AG09309 (cell line): Measurements from ENCODE around the gene NFATC2.
"Not testable (repeated sequence)": the region's sequence is repeated elsewhere in the genome, so short reads cannot be mapped to it uniquely, and the experiment has no call there.

Source experiments
- DNase-seq: peaks from one replicate; pipeline ENCODE4 v3.0.0-alpha.2; 2010; ENCODE audit warnings: low read depth
- H3K4me3 ChIP-seq: 2 replicates; pipeline ENCODE4 v1.5.1; 2011; ENCODE audit warnings: mild to moderate bottlenecking, low read depth, low read length, moderate library complexity; ENCODE audit not compliant: control insufficient read depth
- TF ChIP-seq, protein P1 (sequence below): IDR thresholded peaks from 2 replicates; pipeline ENCODE4 v1.5.1; 2011; ENCODE audit warnings: mild to moderate bottlenecking, low read depth, low read length, inconsistent platforms; ENCODE audit not compliant: insufficient read depth, control insufficient read depth; ENCODE audit errors: missing control alignments

The NFATC2 gene

DNA sequence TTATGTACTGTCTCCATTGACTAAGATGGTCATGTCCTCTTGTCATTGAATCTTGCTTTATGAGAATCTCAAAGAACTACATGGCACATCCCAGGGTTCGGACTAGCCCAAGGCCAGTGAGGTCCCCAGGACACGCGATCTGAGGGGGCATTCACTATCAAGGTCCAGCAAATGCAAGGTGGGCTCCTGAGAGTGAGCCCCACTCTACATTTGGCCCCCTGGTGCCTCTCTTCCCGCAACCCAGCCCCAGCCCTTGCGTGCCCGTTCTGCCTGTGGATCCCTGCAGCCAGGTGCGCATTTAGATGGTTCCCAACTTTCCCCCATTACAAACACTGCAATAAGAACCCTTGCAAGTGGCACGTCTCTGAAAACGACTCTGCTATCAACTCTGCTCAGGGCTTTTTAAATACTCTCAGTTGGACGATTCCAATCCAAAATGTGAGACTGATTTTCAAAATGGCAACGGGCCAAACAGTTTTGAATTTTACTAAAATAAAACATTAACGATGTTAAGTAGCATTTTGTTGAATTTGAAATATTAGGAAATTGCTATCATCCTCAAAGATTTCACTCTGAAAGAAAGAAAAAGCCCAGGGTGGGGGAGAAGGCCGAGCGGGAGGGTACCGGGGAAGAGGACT lies 59.6 kb downstream of the NFATC2 start:
- DNase-seq, result no peak
- H3K4me3 ChIP-seq, result no peak overlapping the region
- TF ChIP-seq, protein P1, sequence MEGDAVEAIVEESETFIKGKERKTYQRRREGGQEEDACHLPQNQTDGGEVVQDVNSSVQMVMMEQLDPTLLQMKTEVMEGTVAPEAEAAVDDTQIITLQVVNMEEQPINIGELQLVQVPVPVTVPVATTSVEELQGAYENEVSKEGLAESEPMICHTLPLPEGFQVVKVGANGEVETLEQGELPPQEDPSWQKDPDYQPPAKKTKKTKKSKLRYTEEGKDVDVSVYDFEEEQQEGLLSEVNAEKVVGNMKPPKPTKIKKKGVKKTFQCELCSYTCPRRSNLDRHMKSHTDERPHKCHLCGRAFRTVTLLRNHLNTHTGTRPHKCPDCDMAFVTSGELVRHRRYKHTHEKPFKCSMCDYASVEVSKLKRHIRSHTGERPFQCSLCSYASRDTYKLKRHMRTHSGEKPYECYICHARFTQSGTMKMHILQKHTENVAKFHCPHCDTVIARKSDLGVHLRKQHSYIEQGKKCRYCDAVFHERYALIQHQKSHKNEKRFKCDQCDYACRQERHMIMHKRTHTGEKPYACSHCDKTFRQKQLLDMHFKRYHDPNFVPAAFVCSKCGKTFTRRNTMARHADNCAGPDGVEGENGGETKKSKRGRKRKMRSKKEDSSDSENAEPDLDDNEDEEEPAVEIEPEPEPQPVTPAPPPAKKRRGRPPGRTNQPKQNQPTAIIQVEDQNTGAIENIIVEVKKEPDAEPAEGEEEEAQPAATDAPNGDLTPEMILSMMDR, result no peak

DNA sequence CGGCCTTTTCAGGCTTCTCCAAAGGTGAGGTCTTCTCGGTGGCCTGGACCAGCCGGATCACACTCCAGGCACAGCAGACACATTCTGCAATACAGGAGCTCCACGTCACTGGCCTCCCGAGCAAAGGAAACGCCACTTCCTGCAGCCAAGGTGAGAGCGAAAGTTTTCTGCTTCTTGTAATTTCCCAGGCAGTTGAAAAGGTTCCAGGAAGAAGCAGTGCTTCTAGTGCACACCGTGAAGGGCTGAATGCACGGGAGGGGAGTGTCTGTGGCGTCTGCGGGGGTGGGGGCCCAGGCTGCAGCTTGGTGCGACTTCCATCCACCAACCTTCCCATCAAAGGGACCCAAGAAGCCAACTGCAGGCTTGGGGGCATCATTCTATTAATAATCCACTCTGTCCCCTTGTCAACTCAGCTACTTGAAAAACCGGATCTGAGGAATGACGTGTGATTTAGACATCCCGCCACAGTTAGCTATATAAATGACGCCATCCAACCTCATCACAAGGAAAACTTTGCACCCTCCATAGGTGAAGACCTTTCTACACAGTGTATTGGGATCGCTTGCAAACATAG lies 61.1 kb downstream of the NFATC2 start:
- no peak for DNase-seq
- no peak overlapping the region for H3K4me3 ChIP-seq
- TF ChIP-seq, protein P1, result no peak

DNA sequence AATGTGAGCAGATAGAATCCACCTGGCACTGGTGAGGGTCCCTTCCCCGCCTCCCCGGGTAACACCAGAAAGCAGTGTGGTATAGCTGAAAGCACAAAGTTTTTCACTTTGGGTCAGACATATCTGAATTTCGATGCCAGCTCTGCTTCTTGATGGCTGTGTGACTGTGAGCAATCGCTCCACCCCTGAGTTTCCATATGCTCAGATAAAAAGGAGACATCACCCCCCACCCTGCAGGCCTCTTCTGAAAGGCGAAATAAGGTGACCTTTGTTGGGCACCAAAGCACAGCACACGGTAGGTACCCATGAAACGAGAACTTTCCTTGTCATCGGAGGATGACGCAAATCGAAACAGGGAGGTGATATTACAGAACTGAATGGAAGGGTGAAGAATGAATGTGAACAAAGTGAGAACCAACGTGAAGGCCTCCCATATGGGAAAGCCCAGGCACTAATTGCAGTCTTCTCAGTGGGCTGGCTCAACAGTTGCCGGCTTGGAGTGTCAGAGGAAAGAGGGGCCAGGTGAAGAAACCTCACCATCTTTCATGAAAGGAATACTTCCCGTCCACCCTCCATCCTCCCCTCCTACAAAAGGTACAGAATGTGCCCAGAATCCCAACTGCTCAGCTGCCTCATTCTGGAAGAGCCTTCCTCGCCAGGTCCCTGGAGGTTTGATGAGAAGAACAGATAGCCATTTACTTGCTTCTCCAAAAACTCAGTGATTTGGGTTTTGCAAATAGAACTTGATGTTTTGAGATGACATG lies 61.8 kb downstream of the NFATC2 start:
- TF ChIP-seq, protein P1, result no peak
- no peak overlapping the region for H3K4me3 ChIP-seq
- DNase-seq, result no peak

DNA sequence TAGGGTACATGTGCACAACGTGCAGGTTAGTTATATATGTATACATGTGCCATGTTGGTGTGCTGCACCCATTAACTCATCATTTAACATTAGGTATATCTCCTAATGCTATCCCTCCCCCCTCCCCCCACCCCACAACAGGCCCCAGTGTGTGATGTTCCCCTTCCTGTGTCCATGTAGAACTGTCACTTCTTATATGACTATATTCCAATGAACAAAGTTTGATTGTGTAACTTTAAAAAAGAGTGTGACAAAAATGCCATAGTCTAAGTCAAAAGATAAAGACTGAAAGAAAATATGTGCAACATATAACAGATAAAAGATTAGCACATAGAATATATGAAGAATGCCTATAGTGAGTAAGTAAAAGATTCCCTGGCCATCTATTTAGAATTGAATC lies 66.4 kb downstream of the NFATC2 start:
- DNase-seq, H3K4me3 ChIP-seq: not testable (repeated sequence)

DNA sequence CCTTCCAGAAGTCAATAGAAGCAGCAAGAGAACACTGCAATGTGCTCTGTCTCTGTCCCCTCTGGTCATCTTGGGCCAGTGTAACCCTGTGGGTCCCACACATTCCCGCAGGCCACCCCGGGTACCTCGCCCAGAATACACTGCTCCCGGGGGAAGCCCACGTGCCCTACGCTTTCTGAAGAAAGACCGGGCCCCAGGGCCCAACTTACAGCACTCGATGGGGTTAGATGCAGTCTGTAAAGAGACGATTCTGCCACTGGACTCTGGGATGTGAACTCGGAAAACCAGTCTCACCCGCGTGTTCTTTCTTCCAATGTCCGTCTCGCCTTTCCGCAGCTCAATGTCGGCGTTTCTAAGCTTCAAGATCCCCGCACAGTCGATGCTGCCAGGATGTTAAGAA lies 68.7 kb downstream of the NFATC2 start:
- no peak for DNase-seq
- no peak overlapping the region for H3K4me3 ChIP-seq
- TF ChIP-seq, protein P1, result no peak

DNA sequence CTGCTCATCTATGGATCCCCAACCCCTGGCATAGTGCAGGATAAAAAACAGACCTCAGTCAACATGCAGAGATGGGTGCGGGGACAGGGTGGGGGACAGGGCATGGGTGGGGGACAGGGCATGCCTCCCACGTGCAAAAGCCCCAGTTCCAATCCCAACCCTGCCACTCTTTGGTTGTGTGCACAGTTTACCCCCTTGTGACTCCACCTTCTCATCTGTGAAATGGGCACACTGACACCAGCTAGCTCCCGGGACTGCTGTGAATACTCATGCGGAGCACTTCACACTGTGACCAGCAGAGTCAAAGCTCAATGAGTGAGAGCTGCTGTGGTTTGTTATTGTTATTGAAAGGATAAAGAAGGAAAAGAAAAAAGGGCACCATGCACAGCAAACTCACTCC lies 69.3 kb downstream of the NFATC2 start:
- TF ChIP-seq, protein P1, result no peak
- no peak overlapping the region for H3K4me3 ChIP-seq
- DNase-seq, result no peak

DNA sequence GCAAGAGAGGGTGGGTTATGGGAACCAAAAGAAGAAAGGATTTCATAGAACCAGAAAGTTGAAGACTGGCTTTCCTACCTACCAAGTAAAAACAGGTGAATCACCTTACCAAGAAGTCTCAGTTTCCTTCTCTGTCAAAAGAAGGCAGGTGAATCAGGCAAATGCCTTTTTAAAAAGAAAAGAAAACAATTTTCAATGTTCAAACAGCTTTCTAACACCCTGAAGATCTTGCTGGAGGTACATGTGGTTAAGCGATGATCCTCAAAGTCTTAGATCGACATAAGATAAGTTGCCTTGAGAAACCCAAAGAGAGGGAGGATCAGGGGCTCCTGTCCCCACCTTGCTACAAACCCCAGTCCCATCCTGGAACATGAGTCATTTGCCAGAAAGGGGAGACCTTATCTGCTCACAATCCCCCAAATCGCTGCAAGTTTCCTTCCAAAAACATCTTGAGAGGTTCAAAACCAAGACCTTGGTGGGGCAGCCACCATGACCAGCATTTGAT lies 71.6 kb downstream of the NFATC2 start:
- TF ChIP-seq, protein P1, result no peak
- H3K4me3 ChIP-seq, result no peak overlapping the region
- no peak for DNase-seq
